Left lung (tissue), 10 donors: ENCODE data around the gene HTRA3. TPM values are rescaled to one million over a fixed set of nuclear protein-coding genes. Genes with fewer than 3 reads are reported as not detected.

Experiments used
- ATAC-seq: fragments of 200-7000 bp; cut with Tn5 transposase; one replicate; pipeline ENCODE4 v1.9.1; 2020; ENCODE audit warnings: moderate library complexity
- DNase-seq, 4 donors: peaks; one replicate each; pipeline ENCODE4 v3.0.0-alpha.2; 2013 to 2020
- H3K27ac ChIP-seq, 2 donors: fragments of 200-600 bp; sonication (generic) in 1 of 2; one replicate each; pipeline versions ENCODE4 v1.5.0 to v1.8.0; 2020 to 2021
- H3K27me3 ChIP-seq, 2 donors: fragments of 200-600 bp; sonication (generic) in 1 of 2; one replicate each; pipeline versions ENCODE4 v1.5.0 to v1.8.0; 2020 to 2021
- H3K36me3 ChIP-seq, 2 donors: fragments of 200-600 bp; sonication (generic) in 1 of 2; one replicate each; pipeline versions ENCODE4 v1.5.0 to v1.8.0; 2020 to 2021
- H3K4me1 ChIP-seq, 2 donors: fragments of 200-600 bp; one replicate each; pipeline ENCODE4 v1.8.0; 2021
- H3K4me3 ChIP-seq, 2 donors: fragments of 200-600 bp; sonication (generic) in 1 of 2; one replicate each; pipeline versions ENCODE4 v1.5.0 to v1.8.0; 2020 to 2021; ENCODE audit warnings: mild to moderate bottlenecking in 1 of 2
- H3K9me3 ChIP-seq, 2 donors: fragments of 200-600 bp; sonication (generic) in 1 of 2; one replicate each; pipeline versions ENCODE4 v1.5.0 to v1.8.0; 2020 to 2021
- CTCF ChIP-seq, 2 donors: fragments of 200-600 bp; sonication (generic) in 1 of 2; IDR thresholded peaks; one replicate each; pipeline versions ENCODE4 v1.5.0 to v1.8.0; 2021; ENCODE audit warnings: antibody characterized with exemption in 2 of 2
- intact Hi-C, 2 donors: fragments of 100-400 bp; cut with DNase I; formaldehyde crosslinking; loops; one replicate each; pipeline versions ENCODE4 v1.11.2 to v1.14.2; 2022
- polyA plus RNA-seq, 6 donors: library from polyadenylated mRNA; unstranded; fragments of 120-200 nt; gene quantifications; one replicate each; pipeline ENCODE4 v1.2.1, GENCODE V29; 2013; ENCODE audit not compliant: insufficient read length in 6 of 6
- total RNA-seq, 2 donors: library from RNA; stranded (reverse); fragmentation: NEBNext Ultra II Directional; extraction: Animal tissue kit (Norgen Biotek cat#: 25700); gene quantifications; one replicate each; pipeline ENCODE4 v1.2.1, GENCODE V29; 2021
- donor health status: DM: no; HTN: yes; CAD: no.
- donor health status: DM: no; HTN: no; CAD: no.

The HTRA3 gene
- total and polyA plus RNA-seq, 8 donors, result 9.7 to 18.3 (median 12.1) TPM

- no peak for ATAC-seq
Observed at GRCh38 chr4:8268901-8269534, 536 bp upstream of the HTRA3 start.

GRCh38 chr4:8270418-8270771 is 841 bp downstream of the HTRA3 start:
- intact Hi-C loops, result no loop called here
- no peaks in the 10 kb centered on the region for H3K9me3 ChIP-seq
- ATAC-seq (no peak), DNase-seq (no peak)
- peak overlapping the region; percentile 19 to 43 for H3K4me3 ChIP-seq
- peaks cover 13 to 66% of the 10 kb centered on the region in 2 donors for H3K4me1 ChIP-seq
- H3K36me3 ChIP-seq, result no peaks in the 10 kb centered on the region
- H3K27ac ChIP-seq, result no peak overlapping the region
- peaks cover 0 to 24% of the 10 kb centered on the region in 2 donors for H3K27me3 ChIP-seq
- TF ChIP-seq CTCF (IDR thresholded peaks at IDR 0.05), result no peak

More at GRCh38 chr4:8268901-8269534, 536 bp upstream of the HTRA3 start:
- no peak for DNase-seq
- Histone ChIP-seq H3K4me1 (peaks cover 13 to 55% of the 10 kb centered on the region in 2 donors), H3K27ac (no peak overlapping the region), H3K36me3 (no peaks in the 10 kb centered on the region), H3K27me3 (peaks cover 0 to 24% of the 10 kb centered on the region in 2 donors), H3K9me3 (no peaks in the 10 kb centered on the region), H3K4me3 (peak overlapping the region in 1 of 2 donors; percentile 43)
- TF ChIP-seq CTCF (IDR thresholded peaks at IDR 0.05), result no peak
- intact Hi-C loops, result no loop called here

- Histone ChIP-seq H3K4me1 (peaks cover 13 to 74% of the 10 kb centered on the region in 2 donors), H3K4me3 (peak overlapping the region in 1 of 2 donors; percentile 43), H3K27ac (no peak overlapping the region), H3K36me3 (no peaks in the 10 kb centered on the region), H3K9me3 (no peaks in the 10 kb centered on the region), H3K27me3 (peaks cover 0 to 24% of the 10 kb centered on the region in 2 donors)
- ATAC-seq (no peak), DNase-seq (peak in 1 of 4 donors; percentile 54)
- intact Hi-C loops, result no loop called here
- TF ChIP-seq CTCF (IDR thresholded peaks at IDR 0.05), result no peak
Observed at GRCh38 chr4:8270912-8271815, 1.6 kb downstream of the HTRA3 start.

GRCh38 chr4:8271821-8272220 is 2.3 kb downstream of the HTRA3 start:
- Histone ChIP-seq H3K4me1 (peaks cover 13 to 80% of the 10 kb centered on the region in 2 donors), H3K4me3 (no peak overlapping the region)
- no peak for TF ChIP-seq CTCF (IDR thresholded peaks at IDR 0.05)

More at GRCh38 chr4:8271821-8272220, 2.3 kb downstream of the HTRA3 start:
- peaks cover 0 to 24% of the 10 kb centered on the region in 2 donors for H3K27me3 ChIP-seq
- no peaks in the 10 kb centered on the region for H3K36me3 ChIP-seq
- intact Hi-C loops, result no loop called here
- H3K9me3 ChIP-seq, result no peaks in the 10 kb centered on the region
- H3K27ac ChIP-seq, result no peak overlapping the region
- DNase-seq (peak in 1 of 4 donors; percentile 64), ATAC-seq (no peak)
